Measurements from ENCODE around the gene SIGLEC7. TPM values are rescaled to one million over a fixed set of nuclear protein-coding genes. Genes with fewer than 3 reads are reported as not detected.

Gene SIGLEC7
- total and polyA plus RNA-seq, 7 donors, result 1.1 to 8.3 (median 2.5) TPM

DNA sequence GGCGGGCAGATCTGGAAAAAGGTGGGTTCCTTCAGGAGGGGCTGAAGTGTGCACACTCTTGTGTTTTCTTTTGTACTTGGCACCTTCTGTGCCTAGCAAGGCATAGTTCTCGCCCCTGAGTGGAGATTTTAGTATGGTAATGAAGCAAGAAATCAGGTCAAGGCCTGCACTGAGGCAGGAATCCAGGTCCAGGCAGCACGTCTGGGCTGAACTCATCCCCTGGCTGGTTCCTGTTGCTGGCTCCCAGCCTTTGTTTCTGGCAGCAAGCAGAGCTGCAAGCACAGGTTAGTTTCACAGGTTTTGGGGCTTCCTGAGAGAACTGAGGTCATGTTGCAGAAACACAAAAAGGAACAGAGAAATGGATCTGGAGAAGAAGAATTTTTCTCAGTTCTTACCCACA is 21.2 kb downstream of the SIGLEC7 start:
- Histone ChIP-seq H3K4me3 (no peak overlapping the region), H3K27me3 (peaks cover 0 to 5% (median 0%) of the 10 kb centered on the region in 3 donors), H3K27ac (no peak overlapping the region), H3K4me1 (no peaks in the 10 kb centered on the region), H3K36me3 (no peaks in the 10 kb centered on the region), H3K9me3 (no peaks in the 10 kb centered on the region)
- 67 to 79% methylated on average over 3 of the region's 3 CpGs for WGBS, 2 donors
- intact Hi-C loops (cut with DNase I), result no loop called here
- DNase-seq, result no peak
- TF ChIP-seq, protein P1, sequence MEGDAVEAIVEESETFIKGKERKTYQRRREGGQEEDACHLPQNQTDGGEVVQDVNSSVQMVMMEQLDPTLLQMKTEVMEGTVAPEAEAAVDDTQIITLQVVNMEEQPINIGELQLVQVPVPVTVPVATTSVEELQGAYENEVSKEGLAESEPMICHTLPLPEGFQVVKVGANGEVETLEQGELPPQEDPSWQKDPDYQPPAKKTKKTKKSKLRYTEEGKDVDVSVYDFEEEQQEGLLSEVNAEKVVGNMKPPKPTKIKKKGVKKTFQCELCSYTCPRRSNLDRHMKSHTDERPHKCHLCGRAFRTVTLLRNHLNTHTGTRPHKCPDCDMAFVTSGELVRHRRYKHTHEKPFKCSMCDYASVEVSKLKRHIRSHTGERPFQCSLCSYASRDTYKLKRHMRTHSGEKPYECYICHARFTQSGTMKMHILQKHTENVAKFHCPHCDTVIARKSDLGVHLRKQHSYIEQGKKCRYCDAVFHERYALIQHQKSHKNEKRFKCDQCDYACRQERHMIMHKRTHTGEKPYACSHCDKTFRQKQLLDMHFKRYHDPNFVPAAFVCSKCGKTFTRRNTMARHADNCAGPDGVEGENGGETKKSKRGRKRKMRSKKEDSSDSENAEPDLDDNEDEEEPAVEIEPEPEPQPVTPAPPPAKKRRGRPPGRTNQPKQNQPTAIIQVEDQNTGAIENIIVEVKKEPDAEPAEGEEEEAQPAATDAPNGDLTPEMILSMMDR (IDR thresholded peaks at IDR 0.05), result no peak
- TF ChIP-seq EP300 (IDR thresholded peaks at IDR 0.05), result no peak
- TF ChIP-seq POLR2A (IDR thresholded peaks at IDR 0.05), result no peak

GRCh38 chr19:51164215-51164614 is 22.1 kb downstream of the SIGLEC7 start:
- no peak for TF ChIP-seq POLR2AphosphoS5 (IDR thresholded peaks at IDR 0.05)
- TF ChIP-seq POLR2A (IDR thresholded peaks at IDR 0.05), result no peak
- no peak for TF ChIP-seq EP300 (IDR thresholded peaks at IDR 0.05)
- TF ChIP-seq, protein P1 (IDR thresholded peaks at IDR 0.05), result no peak
- Histone ChIP-seq H3K27me3 (peaks cover 0 to 10% (median 0%) of the 10 kb centered on the region in 3 donors), H3K4me1 (peaks cover 0 to 5% (median 0%) of the 10 kb centered on the region in 4 donors), H3K36me3 (no peaks in the 10 kb centered on the region), H3K27ac (no peak overlapping the region), H3K4me3 (no peak overlapping the region), H3K9me3 (no peaks in the 10 kb centered on the region)
- 57 to 73% methylated on average over 3 of the region's 3 CpGs for WGBS, 2 donors
- intact Hi-C loops (cut with DNase I), result no loop called here
- DNase-seq, result no peak

DNA sequence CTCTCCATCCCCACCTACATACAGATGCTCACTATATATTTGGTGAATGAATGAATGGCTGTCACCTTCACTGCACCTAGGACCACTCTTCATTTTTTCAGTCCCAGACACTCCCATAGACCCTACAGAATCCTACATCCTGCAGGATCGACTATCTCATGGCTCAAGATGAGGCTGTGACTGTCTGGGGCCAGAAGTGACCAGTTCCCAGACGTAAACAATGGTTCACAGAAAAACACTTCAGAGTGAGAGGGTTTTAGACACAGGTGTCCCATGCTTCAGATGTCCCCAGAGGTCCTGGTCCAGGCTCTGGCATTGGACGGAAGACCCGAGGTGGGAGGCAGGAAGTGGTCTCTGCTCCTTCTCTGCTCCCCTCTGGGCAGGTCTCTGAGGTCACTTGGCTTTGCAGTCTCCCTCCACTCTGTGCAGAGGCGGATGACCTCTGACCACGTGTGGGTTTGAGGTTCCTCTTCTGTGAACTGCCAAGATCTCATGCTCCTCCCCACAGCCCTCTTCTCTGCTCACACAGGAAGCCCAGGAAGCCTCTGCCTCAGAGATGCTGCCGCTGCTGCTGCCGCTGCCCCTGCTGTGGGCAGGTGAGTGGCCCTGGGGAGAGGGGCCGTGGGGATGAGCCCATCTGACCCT is 24.9 kb downstream of the SIGLEC7 start:
- Histone ChIP-seq H3K36me3 (no peaks in the 10 kb centered on the region), H3K27ac (no peak overlapping the region), H3K27me3 (peaks cover 0 to 14% (median 0%) of the 10 kb centered on the region in 3 donors), H3K4me3 (no peak overlapping the region), H3K4me1 (peaks cover 0 to 7% (median 0%) of the 10 kb centered on the region in 4 donors), H3K9me3 (no peaks in the 10 kb centered on the region)
- TF ChIP-seq, protein P1 (IDR thresholded peaks at IDR 0.05), result no peak
- TF ChIP-seq POLR2A (IDR thresholded peaks at IDR 0.05) (no peak), EP300 (IDR thresholded peaks at IDR 0.05) (no peak), POLR2AphosphoS5 (IDR thresholded peaks at IDR 0.05) (no peak)
- 34 to 46% methylated on average over 9 of the region's 9 CpGs for WGBS, 2 donors
- no peak for DNase-seq
- intact Hi-C loops (cut with DNase I), result loop anchor here (5.0 kb wide), 1 partner anchor 145 kb away; no protein-coding TSS in a partner anchor

- WGBS, 2 donors, result 69 to 87% methylated on average over 13 of the region's 13 CpGs
- Histone ChIP-seq H3K4me3 (no peak overlapping the region), H3K27me3 (peaks cover 0 to 11% (median 0%) of the 10 kb centered on the region in 3 donors), H3K36me3 (no peaks in the 10 kb centered on the region), H3K27ac (no peak overlapping the region), H3K9me3 (no peaks in the 10 kb centered on the region), H3K4me1 (peaks cover 0 to 7% (median 0%) of the 10 kb centered on the region in 4 donors)
- TF ChIP-seq, protein P1 (IDR thresholded peaks at IDR 0.05), result no peak
- TF ChIP-seq EP300 (IDR thresholded peaks at IDR 0.05) (no peak), POLR2AphosphoS5 (IDR thresholded peaks at IDR 0.05) (no peak)
- DNase-seq, result no peak
- intact Hi-C loops (cut with DNase I), result loop anchor here (5.0 kb wide), 1 partner anchor 146 kb away; no protein-coding TSS in a partner anchor
Observed at GRCh38 chr19:51168564-51169282, 26.6 kb downstream of the SIGLEC7 start.
